Cardiac fibroblast (primary cell): ENCODE measurements around the gene NHERF1.

ENCODE experiments used
- DNase-seq, 2 donors: peaks; one replicate each; pipeline versions ENCODE4 v3.0.0 to v3.0.0-alpha.2; 2010; ENCODE audit warnings: low read depth in 2 of 2
- H3K4me3 ChIP-seq, 2 donors: replicated peaks in 1 of 2; 1 replicate in 1 of 2; 2 replicates in 1 of 2; pipeline ENCODE4 v1.5.1; 2011; ENCODE audit warnings: low read depth in 2 of 2, low read length in 2 of 2, mild to moderate bottlenecking in 2 of 2, moderate library complexity in 1 of 2
- TF ChIP-seq, protein P1 (sequence below): IDR thresholded peaks from one replicate; pipeline ENCODE4 v1.5.1; 2011; ENCODE audit warnings: low read depth, mild to moderate bottlenecking, low read length, inconsistent platforms

Gene NHERF1

DNA sequence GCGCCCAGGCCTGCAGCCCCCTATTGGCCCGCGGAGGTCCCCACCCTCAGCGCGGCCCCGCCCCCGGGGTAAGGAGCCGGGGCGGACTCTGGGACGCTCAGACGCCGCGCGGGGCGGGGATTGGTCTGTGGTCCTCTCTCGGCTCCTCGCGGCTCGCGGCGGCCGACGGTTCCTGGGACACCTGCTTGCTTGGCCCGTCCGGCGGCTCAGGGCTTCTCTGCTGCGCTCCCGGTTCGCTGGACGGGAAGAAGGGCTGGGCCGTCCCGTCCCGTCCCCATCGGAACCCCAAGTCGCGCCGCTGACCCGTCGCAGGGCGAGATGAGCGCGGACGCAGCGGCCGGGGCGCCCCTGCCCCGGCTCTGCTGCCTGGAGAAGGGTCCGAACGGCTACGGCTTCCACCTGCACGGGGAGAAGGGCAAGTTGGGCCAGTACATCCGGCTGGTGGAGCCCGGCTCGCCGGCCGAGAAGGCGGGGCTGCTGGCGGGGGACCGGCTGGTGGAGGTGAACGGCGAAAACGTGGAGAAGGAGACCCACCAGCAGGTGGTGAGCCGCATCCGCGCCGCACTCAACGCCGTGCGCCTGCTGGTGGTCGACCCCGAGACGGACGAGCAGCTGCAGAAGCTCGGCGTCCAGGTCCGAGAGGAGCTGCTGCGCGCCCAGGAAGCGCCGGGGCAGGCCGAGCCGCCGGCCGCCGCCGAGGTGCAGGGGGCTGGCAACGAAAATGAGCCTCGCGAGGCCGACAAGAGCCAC, at the start of gene NHERF1:
Gene NHERF1, plus strand, starts transcription at position 100 of the 750 bp plus-strand sequence. Its CDS starts 219 bp downstream, at position 319.
- H3K4me3 ChIP-seq: peak within 1 kb of the TSS; percentile 77 to 78
- TF ChIP-seq, protein P1, sequence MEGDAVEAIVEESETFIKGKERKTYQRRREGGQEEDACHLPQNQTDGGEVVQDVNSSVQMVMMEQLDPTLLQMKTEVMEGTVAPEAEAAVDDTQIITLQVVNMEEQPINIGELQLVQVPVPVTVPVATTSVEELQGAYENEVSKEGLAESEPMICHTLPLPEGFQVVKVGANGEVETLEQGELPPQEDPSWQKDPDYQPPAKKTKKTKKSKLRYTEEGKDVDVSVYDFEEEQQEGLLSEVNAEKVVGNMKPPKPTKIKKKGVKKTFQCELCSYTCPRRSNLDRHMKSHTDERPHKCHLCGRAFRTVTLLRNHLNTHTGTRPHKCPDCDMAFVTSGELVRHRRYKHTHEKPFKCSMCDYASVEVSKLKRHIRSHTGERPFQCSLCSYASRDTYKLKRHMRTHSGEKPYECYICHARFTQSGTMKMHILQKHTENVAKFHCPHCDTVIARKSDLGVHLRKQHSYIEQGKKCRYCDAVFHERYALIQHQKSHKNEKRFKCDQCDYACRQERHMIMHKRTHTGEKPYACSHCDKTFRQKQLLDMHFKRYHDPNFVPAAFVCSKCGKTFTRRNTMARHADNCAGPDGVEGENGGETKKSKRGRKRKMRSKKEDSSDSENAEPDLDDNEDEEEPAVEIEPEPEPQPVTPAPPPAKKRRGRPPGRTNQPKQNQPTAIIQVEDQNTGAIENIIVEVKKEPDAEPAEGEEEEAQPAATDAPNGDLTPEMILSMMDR: no peak
- DNase-seq: peak; percentile 83 to 93

DNA sequence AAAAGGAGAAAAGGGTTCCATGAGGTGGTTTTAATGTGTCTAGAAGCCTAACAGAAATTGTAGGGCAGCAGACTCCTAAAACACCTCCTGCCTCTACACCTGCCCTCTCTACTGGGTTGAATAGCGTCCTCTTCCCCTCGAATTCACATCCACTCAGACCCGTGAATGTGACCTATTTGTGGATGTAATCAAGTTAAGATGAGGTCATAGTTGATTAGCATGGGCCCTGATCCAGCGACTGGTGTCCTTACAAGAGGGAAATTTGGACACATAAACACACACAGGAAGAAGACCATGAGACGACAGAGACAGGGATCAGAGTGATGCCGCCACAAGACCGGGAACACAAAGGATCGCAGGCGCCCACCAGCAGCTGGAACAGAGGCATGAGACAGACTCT, 49.2 kb upstream of the NHERF1 start:
- no peak for DNase-seq
- no peak overlapping the region for H3K4me3 ChIP-seq
- TF ChIP-seq, protein P1: no peak

DNA sequence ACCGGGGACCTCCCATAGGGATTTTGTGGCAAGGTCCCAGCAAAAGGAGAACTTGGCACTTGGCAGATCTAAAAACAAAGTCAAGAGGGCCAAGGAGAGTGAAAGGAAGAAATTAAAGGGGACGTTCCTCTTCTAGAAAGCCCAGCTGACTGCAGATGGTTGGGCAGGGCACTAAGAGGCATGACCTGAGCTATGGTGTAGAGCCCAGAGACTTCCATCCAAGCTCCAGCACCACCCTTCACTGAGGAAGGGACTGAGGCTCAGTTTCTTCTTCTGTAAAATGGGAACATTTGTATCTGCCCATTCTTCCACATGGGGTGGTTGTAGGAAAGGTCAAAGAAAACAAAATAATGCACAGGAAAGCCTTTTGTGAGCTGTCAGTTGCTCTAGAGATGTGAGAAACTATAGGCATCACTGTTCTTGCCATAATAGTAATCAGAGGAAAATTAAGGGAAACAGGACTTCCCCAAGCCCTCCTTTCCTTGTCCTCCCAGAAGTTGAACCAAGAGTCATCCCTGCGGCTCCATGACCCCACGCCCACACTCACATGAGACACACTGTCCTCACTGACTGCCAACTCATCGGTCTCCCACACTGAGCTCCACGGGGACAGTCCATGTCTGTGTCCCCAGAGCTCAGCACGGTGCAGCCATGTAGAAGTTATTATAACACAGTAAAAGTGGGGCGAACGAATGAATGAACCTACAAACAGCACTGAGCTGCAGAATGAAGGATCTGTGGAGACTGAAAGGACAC, 46.1 kb upstream of the NHERF1 start:
- H3K4me3 ChIP-seq: no peak overlapping the region
- no peak for DNase-seq
- TF ChIP-seq, protein P1: no peak

DNA sequence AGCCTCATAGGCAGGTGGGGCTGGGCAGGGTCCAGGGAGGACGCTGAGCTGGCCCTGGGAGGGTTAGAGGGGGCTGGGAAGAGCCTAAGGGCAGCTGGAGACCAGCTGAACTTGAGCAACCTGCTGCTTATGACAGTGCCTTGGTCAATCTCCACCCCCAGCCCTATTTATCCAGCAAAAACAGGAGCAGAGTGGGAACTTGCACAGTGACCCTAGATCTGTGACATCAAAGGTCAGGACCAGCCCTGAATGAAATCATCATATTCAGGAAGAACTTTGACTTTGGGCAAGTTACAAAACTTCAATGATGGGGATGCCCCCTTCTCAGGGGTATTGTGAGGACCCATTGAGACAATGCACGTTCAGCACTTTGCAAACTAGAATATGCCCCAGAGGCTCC, 45.1 kb upstream of the NHERF1 start:
- DNase-seq: no peak
- TF ChIP-seq, protein P1: no peak
- H3K4me3 ChIP-seq: no peak overlapping the region

DNA sequence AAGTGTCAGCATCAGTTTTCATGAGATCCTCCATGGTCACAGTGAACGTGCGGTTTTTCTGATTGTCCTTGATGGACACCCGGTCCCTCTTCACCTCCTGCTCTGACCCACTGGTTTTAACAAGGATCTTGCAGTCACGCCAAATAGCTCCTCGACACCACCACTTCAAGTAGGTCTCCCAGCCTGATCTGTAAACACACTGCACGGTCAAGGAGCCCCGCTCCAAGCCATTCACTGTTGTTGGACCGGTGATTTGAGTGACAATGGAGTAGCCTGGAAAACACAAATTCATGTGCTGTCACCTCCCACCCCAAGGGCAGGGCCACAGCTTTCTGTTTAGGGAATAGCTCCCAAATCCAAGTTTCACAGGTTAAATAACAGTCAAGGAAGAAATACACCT, 43.9 kb upstream of the NHERF1 start:
- TF ChIP-seq, protein P1: no peak
- DNase-seq: no peak
- no peak overlapping the region for H3K4me3 ChIP-seq

DNA sequence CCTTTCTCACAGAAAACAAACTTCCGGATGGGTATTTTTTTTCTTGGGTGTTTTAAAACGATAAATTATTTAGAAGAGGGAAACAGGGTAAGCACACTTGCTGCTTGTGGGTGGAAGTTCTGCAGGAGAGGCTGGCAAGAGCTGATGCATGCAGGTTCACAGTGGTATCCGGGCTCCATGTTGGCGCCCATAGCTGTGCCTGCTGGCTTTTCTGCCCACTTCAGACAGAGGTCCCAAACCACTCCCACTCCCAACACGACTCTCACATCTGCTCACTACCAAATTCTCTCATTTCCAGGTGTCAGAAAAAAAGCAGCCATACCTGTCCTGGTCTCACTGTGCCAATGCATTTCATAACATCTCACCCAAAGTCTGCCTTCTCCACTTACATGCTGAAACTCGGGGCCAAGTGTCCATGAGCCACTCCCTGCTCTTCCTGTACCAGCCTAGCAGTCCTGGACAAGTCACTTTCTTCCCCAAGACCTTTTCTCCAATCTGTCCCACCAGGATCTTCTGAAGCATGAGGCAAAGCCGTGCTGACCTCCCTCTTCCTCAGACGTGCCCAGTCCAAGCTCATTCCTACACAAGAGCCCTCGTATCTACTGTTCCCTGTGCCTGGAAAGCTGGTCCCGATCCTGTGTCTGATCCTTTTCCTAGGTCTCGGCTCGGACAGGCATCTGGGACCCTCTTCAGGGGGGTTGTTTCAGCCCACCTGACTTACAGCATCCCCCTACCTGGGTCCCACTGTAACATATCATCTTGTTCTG, 37.2 kb upstream of the NHERF1 start:
- TF ChIP-seq, protein P1: no peak
- no peak for DNase-seq
- no peak overlapping the region for H3K4me3 ChIP-seq
